ENCODE results near the gene FAM3C. TPM values are rescaled to one million over a fixed set of nuclear protein-coding genes. Genes with fewer than 3 reads are reported as not detected.

The FAM3C gene
- total RNA-seq, 1 experiment from 2014 or later: 322 TPM

DNA sequence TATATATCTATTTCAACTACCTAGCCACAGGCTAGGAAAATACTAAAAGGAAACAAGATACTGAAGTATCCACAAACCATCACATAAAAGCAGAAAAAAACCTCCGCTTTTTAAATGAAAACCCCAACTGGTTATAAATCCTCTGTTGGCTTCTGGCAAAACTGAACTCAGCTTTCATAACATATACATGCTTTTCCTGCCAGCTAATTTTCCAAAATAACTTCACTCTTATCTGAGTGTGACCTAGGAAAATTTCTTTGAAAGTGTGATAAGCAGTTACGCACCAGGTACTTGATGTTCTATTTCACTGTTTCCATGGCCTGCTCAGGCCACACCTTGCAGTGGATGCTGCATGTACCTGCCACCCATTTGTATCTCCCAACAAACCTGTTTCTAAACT, 11.8 kb downstream of the FAM3C start:
- Histone ChIP-seq H3K36me3 (ENCODE audit: control insufficient read depth in 1 of 2, insufficient read depth in 2 of 2, low read length in 2 of 2) (peaks cover 6 to 40% of the 10 kb centered on the region in 2 experiments), H3K79me2 (ENCODE audit: insufficient read depth, low read length) (peaks cover 100% of the 10 kb centered on the region), H2AFZ (ENCODE audit: low read depth, low read length, poor library complexity, severe bottlenecking) (no peak overlapping the region), H3K4me1 (ENCODE audit: control insufficient read depth in 1 of 2, insufficient read depth in 2 of 2, low read length in 2 of 2) (peaks cover 11 to 57% of the 10 kb centered on the region in 2 experiments; a peak in 3 of 4 replicates), H3K27me3 (ENCODE audit: insufficient read depth, low read length) (no peaks in the 10 kb centered on the region), H3K9me3 (ENCODE audit: control insufficient read depth in 1 of 2, insufficient read depth in 1 of 2, low read depth in 1 of 2, low read length in 2 of 2) (no peaks in the 10 kb centered on the region), H3K9ac (ENCODE audit: low read length) (no peak overlapping the region), H3K4me2 (ENCODE audit: low read length) (no peak overlapping the region), H4K20me1 (ENCODE audit: insufficient read depth) (peaks cover 81% of the 10 kb centered on the region), H3K4me3 (replicated peaks in 1 of 2; ENCODE audit: low read depth in 1 of 2, low read length in 2 of 2) (no peak overlapping the region), H3K27ac (ENCODE audit: low read depth, low read length) (no peak overlapping the region), H3K9me2 (ENCODE audit: insufficient read depth) (no peaks in the 10 kb centered on the region)
- BruUV-seq (replicated peaks): no TSS peak
- no peak for ATAC-seq
- intact Hi-C loops (cut with micrococcal nuclease): no loop called here
- ChIA-PET RAD21 (ENCODE audit: low non-redundant PET in 1 of 2, low total read pairs in 2 of 2, uncharacterized antibody in 2 of 2, unreplicated experiment in 2 of 2) (no interaction called here), CTCF (interaction anchor here (1.2 to 1.7 kb wide), 3 partner anchors 11 to 17 kb away, joined by 3 to 8 read pairs (median 5); partner anchors contain the start of gene FAM3C), POLR2A (no interaction called here)
- DNase-seq (ENCODE audit: low read depth, low spot score): no peak
- no peak for TF ChIP-seq YY1 (IDR thresholded peaks at IDR 0.05; ENCODE audit: extremely low read depth, insufficient replicate concordance, low read depth, low read length)
- no peak for TF ChIP-seq POLR2A (IDR thresholded peaks at IDR 0.05; ENCODE audit: borderline replicate concordance, extremely low read depth, insufficient read depth, insufficient read length)

DNA sequence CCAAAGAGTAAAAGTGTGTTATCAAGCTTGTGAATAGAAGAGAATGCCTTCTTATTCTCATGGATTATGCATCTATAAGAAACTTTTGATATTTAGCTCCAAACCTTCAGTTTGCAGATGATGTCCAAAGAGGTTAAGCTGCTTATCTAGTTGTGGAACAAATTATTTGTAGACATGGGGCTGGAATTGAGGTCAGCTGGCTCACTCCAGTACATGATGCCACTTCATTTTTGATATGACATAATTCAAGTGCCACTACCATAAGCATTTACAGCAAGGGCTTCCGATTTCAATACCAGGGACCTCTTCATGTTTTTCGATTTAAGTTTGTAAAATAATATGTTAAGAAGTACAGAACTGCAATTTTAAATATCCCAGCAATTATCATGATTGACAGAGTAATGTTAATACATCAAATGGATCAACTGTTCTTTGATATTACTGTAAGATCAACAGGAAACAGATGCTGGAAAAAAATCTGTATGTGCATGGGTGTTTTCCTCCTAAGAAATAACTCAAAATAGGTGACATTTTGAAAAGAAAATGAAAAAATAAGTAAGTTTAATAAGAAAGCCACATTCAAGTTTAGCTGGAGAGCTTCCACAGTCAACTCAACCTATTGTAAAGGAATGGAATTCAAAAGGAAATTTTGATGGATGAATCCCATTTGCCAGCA, 12.7 kb downstream of the FAM3C start:
- no TSS peak for BruUV-seq (replicated peaks)
- intact Hi-C loops (cut with micrococcal nuclease): no loop called here
- Histone ChIP-seq H3K4me3 (replicated peaks in 1 of 2; ENCODE audit: low read depth in 1 of 2, low read length in 2 of 2) (no peak overlapping the region), H3K4me2 (ENCODE audit: low read length) (no peak overlapping the region), H4K20me1 (ENCODE audit: insufficient read depth) (peaks cover 76% of the 10 kb centered on the region), H3K27ac (ENCODE audit: low read depth, low read length) (no peak overlapping the region), H3K9me2 (ENCODE audit: insufficient read depth) (no peaks in the 10 kb centered on the region), H3K9ac (ENCODE audit: low read length) (no peak overlapping the region), H3K4me1 (ENCODE audit: control insufficient read depth in 1 of 2, insufficient read depth in 2 of 2, low read length in 2 of 2) (peaks cover 11 to 48% of the 10 kb centered on the region in 2 experiments; a peak in 3 of 4 replicates), H3K79me2 (ENCODE audit: insufficient read depth, low read length) (peaks cover 100% of the 10 kb centered on the region), H2AFZ (ENCODE audit: low read depth, low read length, poor library complexity, severe bottlenecking) (no peak overlapping the region), H3K9me3 (ENCODE audit: control insufficient read depth in 1 of 2, insufficient read depth in 1 of 2, low read depth in 1 of 2, low read length in 2 of 2) (no peaks in the 10 kb centered on the region), H3K27me3 (ENCODE audit: insufficient read depth, low read length) (no peaks in the 10 kb centered on the region), H3K36me3 (ENCODE audit: control insufficient read depth in 1 of 2, insufficient read depth in 2 of 2, low read length in 2 of 2) (peaks cover 10 to 40% of the 10 kb centered on the region in 2 experiments)
- ChIA-PET POLR2A (no interaction called here), CTCF (interaction anchor here (1.2 to 1.7 kb wide), 4 partner anchors 10 to 16 kb away, joined by 3 to 8 read pairs (median 6); partner anchors contain the start of gene FAM3C), RAD21 (ENCODE audit: low non-redundant PET in 1 of 2, low total read pairs in 2 of 2, uncharacterized antibody in 2 of 2, unreplicated experiment in 2 of 2) (interaction anchor here in 1 of 2 experiments (0.5 kb wide), 1 partner anchor 147 kb away, joined by 5 read pairs; no protein-coding TSS in a partner anchor)
- no peak for DNase-seq (ENCODE audit: low read depth, low spot score)
- ATAC-seq: no peak
- TF ChIP-seq EZH2phosphoT487 (IDR thresholded peaks at IDR 0.05; ENCODE audit: borderline replicate concordance) (no peak), CTCF (IDR thresholded peaks at IDR 0.05 in 2 of 3, conservative IDR thresholded peaks at IDR 0.05 in 1 of 3; ENCODE audit: borderline replicate concordance in 1 of 3, insufficient read depth in 1 of 3, low read depth in 2 of 3, low read length in 2 of 3) (no peak), EGR1 (IDR thresholded peaks at IDR 0.05; ENCODE audit: low read depth) (no peak), JUND (IDR thresholded peaks at IDR 0.05) (no peak), REST (IDR thresholded peaks at IDR 0.05; ENCODE audit: low read depth) (no peak), ZBTB33 (IDR thresholded peaks at IDR 0.05; ENCODE audit: extremely low read depth, insufficient replicate concordance, low read length) (no peak), SP1 (IDR thresholded peaks at IDR 0.05; ENCODE audit: low read depth) (no peak), SIN3A (IDR thresholded peaks at IDR 0.05; ENCODE audit: low read depth) (no peak), ZNF274 (IDR thresholded peaks at IDR 0.05; ENCODE audit: low read depth, low read length) (no peak)
